Measurements from ENCODE around the gene CRY1. TPM values are rescaled to one million over a fixed set of nuclear protein-coding genes. Genes with fewer than 3 reads are reported as not detected.

The CRY1 gene
- total RNA-seq, 6 experiments from 2014 or later: 12.5 to 18.0 (median 16.1) TPM

- no peaks in the 10 kb centered on the region; the same call in 1 of the 2 replicates for H3K36me3 Mint-ChIP-seq (ENCODE audit: low read depth)
- DNase-seq: no peak
- TF ChIP-seq CTCF (IDR thresholded peaks at IDR 0.05): no peak
- no peak overlapping the region for H3K4me3 Mint-ChIP-seq
- peaks cover 1% of the 10 kb centered on the region; the same call in 1 of the 2 replicates for H3K27me3 Mint-ChIP-seq (ENCODE audit: insufficient read depth)
- no peak overlapping the region for H3K27ac Mint-ChIP-seq
- H3K4me1 Mint-ChIP-seq (ENCODE audit: low read depth): peaks cover 11% of the 10 kb centered on the region; the same call in 1 of the 2 replicates
- no peaks in the 10 kb centered on the region; the same call in 1 of the 2 replicates for H3K9me3 Mint-ChIP-seq
These were observed 8.3 kb upstream of the CRY1 start for GRCh38 chr12:107101651-107102050.

GRCh38 chr12:107099917-107100316 lies 6.6 kb upstream of the CRY1 start:
- H3K4me1 Mint-ChIP-seq (ENCODE audit: low read depth): peaks cover 11% of the 10 kb centered on the region
- peaks cover 5% of the 10 kb centered on the region for H3K36me3 Mint-ChIP-seq (ENCODE audit: low read depth)

GRCh38 chr12:107096571-107096970 lies 3.2 kb upstream of the CRY1 start:
- H3K9me3 Mint-ChIP-seq: peaks cover 7% of the 10 kb centered on the region
- TF ChIP-seq CTCF (IDR thresholded peaks at IDR 0.05): no peak
- no peak overlapping the region for H3K4me3 Mint-ChIP-seq
- no peak overlapping the region for H3K27ac Mint-ChIP-seq
- peaks cover 12% of the 10 kb centered on the region for H3K4me1 Mint-ChIP-seq (ENCODE audit: low read depth)
- DNase-seq: no peak
- H3K27me3 Mint-ChIP-seq (ENCODE audit: insufficient read depth): peaks cover 3% of the 10 kb centered on the region; the same call in 1 of the 2 replicates
- H3K36me3 Mint-ChIP-seq (ENCODE audit: low read depth): peaks cover 5% of the 10 kb centered on the region

More at GRCh38 chr12:107099917-107100316, 6.6 kb upstream of the CRY1 start:
- no peak for TF ChIP-seq CTCF (IDR thresholded peaks at IDR 0.05)
- Mint-ChIP-seq H3K27ac (no peak overlapping the region), H3K4me3 (no peak overlapping the region), H3K27me3 (ENCODE audit: insufficient read depth) (peaks cover 3% of the 10 kb centered on the region; the same call in 1 of the 2 replicates), H3K9me3 (peaks cover 7% of the 10 kb centered on the region)
- no peak for DNase-seq

DNA sequence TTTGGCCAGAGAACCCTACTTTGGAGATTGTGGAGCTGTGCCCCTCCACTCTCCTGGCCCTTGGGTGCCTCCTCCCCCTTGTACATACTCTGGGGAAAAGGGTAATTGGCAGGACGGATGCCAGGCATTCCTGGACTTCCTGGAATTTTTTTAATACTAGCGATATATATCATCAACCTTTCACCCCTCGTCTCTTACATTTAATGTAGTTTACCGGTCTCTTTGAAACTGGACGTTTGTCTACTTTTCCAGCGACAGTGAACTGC lies 767 bp upstream of the CRY1 start:
- no peak for TF ChIP-seq CTCF (IDR thresholded peaks at IDR 0.05)
- H3K27ac Mint-ChIP-seq: no peak overlapping the region
- H3K9me3 Mint-ChIP-seq: peaks cover 7% of the 10 kb centered on the region
- peaks cover 5% of the 10 kb centered on the region for H3K36me3 Mint-ChIP-seq (ENCODE audit: low read depth)
- no peak overlapping the region for H3K4me3 Mint-ChIP-seq
- peaks cover 12% of the 10 kb centered on the region for H3K4me1 Mint-ChIP-seq (ENCODE audit: low read depth)
- peaks cover 3% of the 10 kb centered on the region; the same call in 1 of the 2 replicates for H3K27me3 Mint-ChIP-seq (ENCODE audit: insufficient read depth)
- no peak for DNase-seq

DNA sequence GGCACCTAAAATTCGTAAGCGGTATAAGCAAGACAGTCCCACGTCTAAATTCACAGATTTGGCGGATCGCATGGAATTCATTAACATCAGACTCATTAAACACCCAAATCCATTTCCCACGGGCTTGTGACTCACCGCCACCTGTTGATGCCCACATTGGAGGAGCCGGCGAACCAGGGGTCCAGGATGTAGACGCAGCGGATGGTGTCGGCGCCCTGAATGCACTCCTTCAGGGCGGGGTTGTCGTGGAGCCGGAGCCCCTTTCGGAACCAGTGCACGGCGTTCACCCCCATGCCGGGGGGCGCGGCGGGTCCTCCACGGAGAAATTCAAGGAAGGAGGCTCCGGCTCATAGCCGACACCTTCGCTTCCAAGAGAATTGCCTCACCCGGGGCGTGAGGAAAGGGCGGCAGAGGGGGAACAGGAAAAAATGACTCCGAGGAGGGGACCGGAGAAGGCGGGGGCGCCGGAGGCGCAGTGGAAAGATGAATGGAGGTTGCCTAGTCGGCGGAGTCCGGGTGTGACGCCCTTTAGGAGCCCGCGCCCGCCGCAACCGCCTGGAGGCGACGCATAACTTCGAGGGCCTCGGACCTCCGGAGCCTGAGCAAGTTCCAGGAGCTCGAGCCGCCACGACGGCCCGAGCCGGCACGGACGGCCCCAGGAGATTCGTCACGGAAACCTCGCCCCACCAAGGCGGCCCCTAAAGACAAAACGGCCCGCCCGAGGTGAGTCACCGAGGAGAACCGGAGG lies 506 bp downstream of the CRY1 start:
- peaks cover 7% of the 10 kb centered on the region for H3K9me3 Mint-ChIP-seq
- peaks cover 12% of the 10 kb centered on the region for H3K4me1 Mint-ChIP-seq (ENCODE audit: low read depth)
- TF ChIP-seq CTCF (IDR thresholded peaks at IDR 0.05): no peak
- H3K27me3 Mint-ChIP-seq (ENCODE audit: insufficient read depth): peaks cover 3% of the 10 kb centered on the region; the same call in 1 of the 2 replicates
- H3K4me3 Mint-ChIP-seq: no peak overlapping the region
- no peak for DNase-seq
- no peak overlapping the region for H3K27ac Mint-ChIP-seq
- H3K36me3 Mint-ChIP-seq (ENCODE audit: low read depth): peaks cover 8% of the 10 kb centered on the region

Data from HFFc6 (cell line).